ENCODE results near the gene WDR72.

DNA sequence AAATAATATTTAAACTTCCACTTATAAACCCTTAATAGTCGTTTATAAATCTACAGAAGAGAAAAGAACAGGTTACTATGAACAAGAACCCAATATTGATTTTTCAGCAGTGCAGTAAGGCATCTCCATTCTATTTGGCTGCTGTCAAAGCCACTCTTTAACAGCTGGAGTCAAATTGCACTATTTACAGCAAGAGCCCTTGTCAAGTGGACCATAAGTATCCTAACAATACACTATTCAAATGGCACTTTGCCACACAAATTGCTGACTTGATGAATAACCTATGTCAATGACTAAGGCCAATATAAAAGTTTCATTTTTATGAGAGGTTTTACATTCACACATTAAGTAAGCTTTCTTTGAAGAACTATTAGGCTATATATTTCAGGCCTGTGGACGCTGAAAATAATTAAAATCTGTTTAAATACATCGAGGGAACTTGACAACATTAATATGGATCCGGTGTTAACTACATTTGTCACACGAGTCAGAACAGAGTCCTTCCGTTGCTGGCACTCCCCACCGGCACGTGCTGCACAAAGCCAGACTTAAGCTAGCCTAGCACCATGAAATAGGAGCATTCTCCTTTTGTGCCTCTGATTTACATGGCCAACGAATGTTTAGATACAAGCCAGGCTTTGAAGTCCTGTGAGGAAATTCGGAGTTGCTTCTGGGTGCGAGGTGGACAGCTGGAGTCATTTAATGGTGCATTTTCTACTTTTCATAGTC lies 100.5 kb downstream of the WDR72 start:
- TF ChIP-seq, protein P1, sequence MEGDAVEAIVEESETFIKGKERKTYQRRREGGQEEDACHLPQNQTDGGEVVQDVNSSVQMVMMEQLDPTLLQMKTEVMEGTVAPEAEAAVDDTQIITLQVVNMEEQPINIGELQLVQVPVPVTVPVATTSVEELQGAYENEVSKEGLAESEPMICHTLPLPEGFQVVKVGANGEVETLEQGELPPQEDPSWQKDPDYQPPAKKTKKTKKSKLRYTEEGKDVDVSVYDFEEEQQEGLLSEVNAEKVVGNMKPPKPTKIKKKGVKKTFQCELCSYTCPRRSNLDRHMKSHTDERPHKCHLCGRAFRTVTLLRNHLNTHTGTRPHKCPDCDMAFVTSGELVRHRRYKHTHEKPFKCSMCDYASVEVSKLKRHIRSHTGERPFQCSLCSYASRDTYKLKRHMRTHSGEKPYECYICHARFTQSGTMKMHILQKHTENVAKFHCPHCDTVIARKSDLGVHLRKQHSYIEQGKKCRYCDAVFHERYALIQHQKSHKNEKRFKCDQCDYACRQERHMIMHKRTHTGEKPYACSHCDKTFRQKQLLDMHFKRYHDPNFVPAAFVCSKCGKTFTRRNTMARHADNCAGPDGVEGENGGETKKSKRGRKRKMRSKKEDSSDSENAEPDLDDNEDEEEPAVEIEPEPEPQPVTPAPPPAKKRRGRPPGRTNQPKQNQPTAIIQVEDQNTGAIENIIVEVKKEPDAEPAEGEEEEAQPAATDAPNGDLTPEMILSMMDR (IDR thresholded peaks at IDR 0.05), result no peak
- TF ChIP-seq POLR2A (IDR thresholded peaks at IDR 0.05; ENCODE audit: low read depth) (no peak), POLR2AphosphoS5 (IDR thresholded peaks at IDR 0.05) (no peak)
